Fibroblast of lung (primary cell): ENCODE results near the gene SLC4A8.

Source experiments
- CTCF ChIP-seq, 2 donors: IDR thresholded peaks in 1 of 2; conservative IDR thresholded peaks in 1 of 2; 1 replicate in 1 of 2; 2 replicates in 1 of 2; pipeline ENCODE4 v1.5.1; 2011 to 2012; ENCODE audit warnings: low read length in 2 of 2, control low read depth in 1 of 2, inconsistent platforms in 1 of 2, low read depth in 1 of 2, mild to moderate bottlenecking in 1 of 2
- EZH2 ChIP-seq: IDR thresholded peaks from 2 replicates; pipeline ENCODE4 v1.5.1; 2012; ENCODE audit warnings: low read length, control low read depth, mild to moderate bottlenecking; ENCODE audit errors: missing control alignments

- TF ChIP-seq CTCF (conservative IDR thresholded peaks at IDR 0.05 in 1 of 2, IDR thresholded peaks at IDR 0.05 in 1 of 2; ENCODE audit: low read depth in 1 of 2, low read length in 2 of 2) (no peak), EZH2 (no peak)
Measured at GRCh38 chr12:51377099-51377984, 47.3 kb upstream of the SLC4A8 start.
